IPS DF 6.9 (cell line): ENCODE results near the gene RAF1.

Experiments
- DNase-seq: peaks from one replicate; pipeline ENCODE4 v3.0.0-alpha.2; 2013; ENCODE audit warnings: low read depth, low spot score
- H3K27ac ChIP-seq: one replicate; pipeline ENCODE4 v1.5.1; 2013; ENCODE audit warnings: low read length, control low read depth
- H3K27me3 ChIP-seq: 2 replicates; pipeline ENCODE4 v1.6.1; 2013; ENCODE audit warnings: mild to moderate bottlenecking, low read length; ENCODE audit not compliant: control insufficient read depth, insufficient read depth
- H3K36me3 ChIP-seq: 2 replicates; pipeline ENCODE4 v1.6.1; 2013; ENCODE audit warnings: low read length; ENCODE audit not compliant: control insufficient read depth, insufficient read depth
- H3K4me1 ChIP-seq: 2 replicates; pipeline ENCODE4 v1.6.1; 2013; ENCODE audit warnings: low read length; ENCODE audit not compliant: control insufficient read depth, insufficient read depth
- H3K4me3 ChIP-seq: 2 replicates; pipeline ENCODE4 v1.5.1; 2013; ENCODE audit warnings: mild to moderate bottlenecking, low read length
- H3K9me3 ChIP-seq: 2 replicates; pipeline ENCODE4 v1.6.1; 2013; ENCODE audit warnings: low read length, inconsistent platforms; ENCODE audit not compliant: control insufficient read depth, insufficient read depth
- WGBS: extraction: QIAGEN DNeasy Blood & Tissue Kit; methylation state at CpG from one replicate; pipeline ENCODE4 v1.1.7; 2013; ENCODE audit warnings: mixed read lengths, missing lambda C conversion rate; ENCODE audit not compliant: insufficient read length, insufficient coverage; 5-methylcytosine and 5-hydroxymethylcytosine counted together

The RAF1 gene

GRCh38 chr3:12598890-12599289 is 65.0 kb downstream of the RAF1 start:
- Histone ChIP-seq H3K36me3 (peaks cover 10% of the 10 kb centered on the region; the same call in 1 of the 2 replicates), H3K27ac (no peak overlapping the region), H3K4me3 (no peak overlapping the region), H3K4me1 (no peaks in the 10 kb centered on the region), H3K9me3 (no peaks in the 10 kb centered on the region), H3K27me3 (no peaks in the 10 kb centered on the region)
- DNase-seq = no peak

- Histone ChIP-seq H3K4me3 (no peak overlapping the region), H3K27me3 (no peaks in the 10 kb centered on the region)
- no CpG with 5 or more reads among the region's 3 CpGs for WGBS
Measured at GRCh38 chr3:12593473-12593872, 70.4 kb downstream of the RAF1 start.

GRCh38 chr3:12591997-12592715 is 71.8 kb downstream of the RAF1 start:
- no CpG with 5 or more reads among the region's 4 CpGs for WGBS
- H3K36me3 ChIP-seq = peaks cover 19% of the 10 kb centered on the region; the same call in 1 of the 2 replicates
- no peak for DNase-seq
- H3K27me3 ChIP-seq = no peaks in the 10 kb centered on the region
- H3K4me3 ChIP-seq = no peak overlapping the region
- H3K4me1 ChIP-seq = no peaks in the 10 kb centered on the region
- no peaks in the 10 kb centered on the region for H3K9me3 ChIP-seq
- H3K27ac ChIP-seq = no peak overlapping the region

More at GRCh38 chr3:12593473-12593872, 70.4 kb downstream of the RAF1 start:
- no peaks in the 10 kb centered on the region for H3K9me3 ChIP-seq
- H3K36me3 ChIP-seq = peaks cover 18% of the 10 kb centered on the region; the same call in 1 of the 2 replicates
- no peak for DNase-seq
- no peak overlapping the region for H3K27ac ChIP-seq
- H3K4me1 ChIP-seq = no peaks in the 10 kb centered on the region

- no peak overlapping the region for H3K4me3 ChIP-seq
- H3K4me1 ChIP-seq = no peaks in the 10 kb centered on the region
- H3K9me3 ChIP-seq = no peaks in the 10 kb centered on the region
- H3K27me3 ChIP-seq = no peaks in the 10 kb centered on the region
- DNase-seq = no peak
- H3K36me3 ChIP-seq = peaks cover 19% of the 10 kb centered on the region; the same call in 1 of the 2 replicates
- no CpG with 5 or more reads among the region's 6 CpGs for WGBS
- no peak overlapping the region for H3K27ac ChIP-seq
Measured at GRCh38 chr3:12591456-12591855, 72.5 kb downstream of the RAF1 start.

GRCh38 chr3:12590096-12590495 is 73.8 kb downstream of the RAF1 start:
- WGBS = no CpG with 5 or more reads among the region's 4 CpGs
- H3K9me3 ChIP-seq = no peaks in the 10 kb centered on the region
- no peaks in the 10 kb centered on the region for H3K4me1 ChIP-seq
- peaks cover 22% of the 10 kb centered on the region; the same call in 1 of the 2 replicates for H3K36me3 ChIP-seq
- no peaks in the 10 kb centered on the region for H3K27me3 ChIP-seq
- DNase-seq = no peak
- H3K4me3 ChIP-seq = no peak overlapping the region
- H3K27ac ChIP-seq = no peak overlapping the region

GRCh38 chr3:12588039-12589009 is 75.6 kb downstream of the RAF1 start:
- Histone ChIP-seq H3K36me3 (peaks cover 29% of the 10 kb centered on the region), H3K9me3 (no peaks in the 10 kb centered on the region), H3K4me3 (no peak overlapping the region), H3K27ac (no peak overlapping the region), H3K27me3 (no peaks in the 10 kb centered on the region), H3K4me1 (no peaks in the 10 kb centered on the region)
- WGBS = no CpG with 5 or more reads among the region's 7 CpGs
- DNase-seq = no peak

- no peak overlapping the region for H3K4me3 ChIP-seq
- no peak overlapping the region for H3K27ac ChIP-seq
- H3K4me1 ChIP-seq = no peaks in the 10 kb centered on the region
- no peaks in the 10 kb centered on the region for H3K27me3 ChIP-seq
- 100% methylated on average over 1 of the region's 3 CpGs for WGBS
- no peaks in the 10 kb centered on the region for H3K9me3 ChIP-seq
- no peak for DNase-seq
- H3K36me3 ChIP-seq = peaks cover 39% of the 10 kb centered on the region
Measured at GRCh38 chr3:12586403-12586802, 77.5 kb downstream of the RAF1 start.

GRCh38 chr3:12585970-12586369 is 77.9 kb downstream of the RAF1 start:
- Histone ChIP-seq H3K27me3 (no peaks in the 10 kb centered on the region), H3K27ac (no peak overlapping the region), H3K36me3 (peaks cover 40% of the 10 kb centered on the region), H3K9me3 (no peaks in the 10 kb centered on the region), H3K4me1 (no peaks in the 10 kb centered on the region), H3K4me3 (no peak overlapping the region)
- DNase-seq = no peak
- WGBS = no CpG with 5 or more reads among the region's 5 CpGs

GRCh38 chr3:12585181-12585580 is 78.7 kb downstream of the RAF1 start:
- Histone ChIP-seq H3K27ac (no peak overlapping the region), H3K9me3 (no peaks in the 10 kb centered on the region), H3K4me1 (no peaks in the 10 kb centered on the region), H3K4me3 (no peak overlapping the region), H3K27me3 (no peaks in the 10 kb centered on the region), H3K36me3 (peaks cover 34% of the 10 kb centered on the region)
- WGBS = no CpG with 5 or more reads among the region's 3 CpGs
- DNase-seq = no peak

- no CpG with 5 or more reads among the region's 2 CpGs for WGBS
- Histone ChIP-seq H3K27ac (no peak overlapping the region), H3K9me3 (no peaks in the 10 kb centered on the region), H3K36me3 (peaks cover 34% of the 10 kb centered on the region), H3K4me3 (no peak overlapping the region), H3K27me3 (no peaks in the 10 kb centered on the region), H3K4me1 (no peaks in the 10 kb centered on the region)
- DNase-seq = no peak
Measured at GRCh38 chr3:12584083-12584482, 79.8 kb downstream of the RAF1 start.
